Rectal smooth muscle tissue (tissue), 1 donor: ENCODE data around the gene GPC3.
"Not testable (repeated sequence)": the region's sequence is repeated elsewhere in the genome, so short reads cannot be mapped to it uniquely, and the experiment has no call there.

Experiments used
- H3K27ac ChIP-seq: one replicate; pipeline ENCODE4 v1.7.0; 2013; ENCODE audit warnings: low read depth, low read length, inconsistent platforms
- H3K27me3 ChIP-seq: one replicate; pipeline ENCODE4 v1.7.0; 2013; ENCODE audit warnings: low read length; ENCODE audit not compliant: control insufficient read depth, insufficient read depth
- H3K36me3 ChIP-seq: one replicate; pipeline ENCODE4 v1.7.0; 2013; ENCODE audit warnings: low read length; ENCODE audit not compliant: control insufficient read depth, insufficient read depth
- H3K4me1 ChIP-seq: one replicate; pipeline ENCODE4 v1.7.0; 2013; ENCODE audit warnings: low read length; ENCODE audit not compliant: control insufficient read depth, insufficient read depth
- H3K4me3 ChIP-seq: one replicate; pipeline ENCODE4 v1.7.0; 2013; ENCODE audit warnings: low read length
- H3K9ac ChIP-seq: one replicate; pipeline ENCODE4 v1.7.0; 2013; ENCODE audit warnings: low read length

The GPC3 gene

GRCh38 chrX:133792198-133792953 lies 193.0 kb downstream of the GPC3 start:
- Histone ChIP-seq H3K4me3 (no peak overlapping the region), H3K27ac (no peak overlapping the region), H3K27me3 (no peaks in the 10 kb centered on the region), H3K9ac (no peak overlapping the region), H3K36me3 (no peaks in the 10 kb centered on the region), H3K4me1 (no peaks in the 10 kb centered on the region)

DNA sequence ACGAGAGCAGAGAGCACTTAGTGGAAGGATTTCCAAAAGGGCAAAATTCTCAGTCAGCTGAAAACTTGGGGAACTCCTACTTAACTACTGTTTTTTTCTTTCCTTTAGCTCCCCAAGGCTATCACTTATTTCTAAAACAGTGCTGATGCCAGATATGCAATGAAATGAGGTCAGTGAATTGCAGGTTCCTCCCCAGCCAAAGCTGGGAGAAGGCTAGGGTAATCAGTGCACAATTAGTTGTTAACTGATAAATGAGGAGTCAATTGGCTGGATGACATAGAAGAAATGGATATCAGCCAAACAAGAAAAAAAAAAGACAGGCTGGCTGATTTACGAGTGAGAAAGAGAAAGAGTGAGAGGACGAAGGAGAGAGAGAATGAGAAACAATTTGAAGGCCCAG lies 195.6 kb downstream of the GPC3 start:
- H3K9ac ChIP-seq = no peak overlapping the region
- no peaks in the 10 kb centered on the region for H3K27me3 ChIP-seq
- H3K36me3 ChIP-seq = no peaks in the 10 kb centered on the region

GRCh38 chrX:133786382-133786781 lies 199.0 kb downstream of the GPC3 start:
- Histone ChIP-seq H3K9ac (no peak overlapping the region), H3K27me3 (no peaks in the 10 kb centered on the region), H3K27ac (no peak overlapping the region), H3K4me1 (no peaks in the 10 kb centered on the region), H3K36me3 (no peaks in the 10 kb centered on the region), H3K4me3 (no peak overlapping the region)

More for the DNA sequence above, 195.6 kb downstream of the GPC3 start:
- Histone ChIP-seq H3K4me3 (no peak overlapping the region), H3K27ac (no peak overlapping the region), H3K4me1 (no peaks in the 10 kb centered on the region)

DNA sequence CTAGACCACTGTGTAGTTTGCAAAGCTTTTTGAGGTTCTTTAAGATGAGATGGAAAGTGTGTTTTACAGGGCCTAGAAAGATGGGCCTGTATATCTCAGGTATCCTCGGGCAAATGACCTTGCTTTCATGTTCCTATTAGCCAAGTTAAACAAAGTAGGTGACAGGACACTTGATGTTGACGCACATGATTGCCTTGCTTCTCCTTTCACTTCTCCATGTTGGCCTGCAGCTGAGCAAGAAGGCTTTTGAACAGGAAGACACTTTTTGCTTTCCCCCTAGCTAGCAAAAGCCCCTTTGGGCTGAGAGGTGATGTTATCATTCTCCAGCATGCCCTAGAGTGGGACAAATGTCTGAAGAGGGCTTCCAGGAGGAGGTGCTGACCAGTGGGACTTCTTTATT lies 202.1 kb downstream of the GPC3 start:
- no peaks in the 10 kb centered on the region for H3K36me3 ChIP-seq
- no peak overlapping the region for H3K27ac ChIP-seq
- H3K4me3 ChIP-seq = no peak overlapping the region
- H3K4me1 ChIP-seq = no peaks in the 10 kb centered on the region
- H3K27me3 ChIP-seq = no peaks in the 10 kb centered on the region
- H3K9ac ChIP-seq = no peak overlapping the region

DNA sequence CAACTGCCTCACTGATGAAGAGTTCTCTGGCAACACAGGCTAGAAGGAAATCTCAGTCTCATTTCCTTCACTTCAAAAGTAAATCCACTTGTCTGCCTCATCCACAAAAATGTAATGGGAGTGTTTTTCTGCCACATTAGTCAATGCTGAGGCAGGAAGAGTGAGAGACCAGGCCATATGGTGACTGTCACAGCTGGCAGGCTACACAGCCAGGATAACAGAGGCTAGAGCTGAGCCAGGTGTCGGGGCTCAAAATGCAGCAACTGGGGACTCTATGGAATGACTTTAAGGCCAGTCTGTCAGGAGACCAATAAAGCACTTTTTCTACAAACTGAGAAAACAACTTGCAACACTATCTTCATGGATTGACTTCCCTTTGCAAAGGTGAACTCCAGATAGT lies 204.2 kb downstream of the GPC3 start:
- Histone ChIP-seq H3K36me3 (no peaks in the 10 kb centered on the region), H3K27ac (no peak overlapping the region), H3K4me3 (no peak overlapping the region), H3K9ac (no peak overlapping the region), H3K4me1 (no peaks in the 10 kb centered on the region), H3K27me3 (no peaks in the 10 kb centered on the region)

DNA sequence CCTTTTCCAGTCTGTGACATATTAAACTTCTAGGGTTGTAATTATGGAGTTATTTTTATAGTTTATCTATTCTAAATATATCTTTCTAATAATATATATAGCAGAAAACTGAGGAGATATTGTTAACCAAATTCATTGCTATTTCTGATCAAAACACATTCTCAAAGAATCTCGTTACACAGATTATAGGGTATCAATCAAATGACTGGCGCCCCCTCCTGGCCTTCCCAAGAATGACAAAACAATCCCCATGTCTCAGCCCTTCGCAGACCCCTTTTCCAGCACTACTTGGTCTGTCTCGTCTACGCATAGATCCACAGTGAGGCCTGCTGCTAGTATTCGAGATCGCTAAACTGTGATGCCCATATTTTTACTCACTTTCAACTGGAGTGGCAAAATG lies 209.3 kb downstream of the GPC3 start:
- Histone ChIP-seq H3K36me3 (no peaks in the 10 kb centered on the region), H3K27me3 (no peaks in the 10 kb centered on the region), H3K9ac (no peak overlapping the region), H3K4me3 (no peak overlapping the region), H3K27ac (no peak overlapping the region), H3K4me1 (no peaks in the 10 kb centered on the region)

DNA sequence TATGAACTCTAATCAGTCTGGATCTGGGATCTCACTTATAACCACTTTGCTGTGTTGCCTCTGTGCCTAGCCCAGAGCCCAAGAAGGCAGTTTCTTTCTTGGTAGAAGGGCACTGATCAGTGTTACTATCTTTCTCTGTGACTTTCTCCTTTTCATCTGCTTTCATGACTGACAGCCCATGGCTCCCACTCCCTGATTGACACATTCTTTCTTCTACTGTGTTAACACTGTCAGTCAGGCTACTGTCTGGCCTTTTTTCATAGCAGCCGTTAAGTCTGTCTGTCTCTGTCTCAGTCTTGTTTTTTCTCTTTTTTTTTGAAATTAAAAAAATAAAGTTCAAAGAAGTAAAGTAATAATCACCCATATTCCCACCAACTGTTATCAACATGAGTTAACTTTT lies 210.6 kb downstream of the GPC3 start:
- Histone ChIP-seq H3K36me3 (no peaks in the 10 kb centered on the region), H3K4me3 (no peak overlapping the region), H3K9ac (no peak overlapping the region), H3K4me1 (no peaks in the 10 kb centered on the region), H3K27me3 (no peaks in the 10 kb centered on the region), H3K27ac (no peak overlapping the region)

GRCh38 chrX:133771086-133771646 lies 214.2 kb downstream of the GPC3 start:
- Histone ChIP-seq H3K27me3 (no peaks in the 10 kb centered on the region), H3K4me3 (no peak overlapping the region), H3K36me3 (no peaks in the 10 kb centered on the region), H3K9ac (no peak overlapping the region), H3K4me1 (no peaks in the 10 kb centered on the region), H3K27ac (no peak overlapping the region)

- not testable (repeated sequence) for H3K27me3 ChIP-seq, H3K36me3 ChIP-seq, H3K4me3 ChIP-seq, H3K27ac ChIP-seq, H3K9ac ChIP-seq, H3K4me1 ChIP-seq
Observed at GRCh38 chrX:133762976-133763548, 222.3 kb downstream of the GPC3 start.

DNA sequence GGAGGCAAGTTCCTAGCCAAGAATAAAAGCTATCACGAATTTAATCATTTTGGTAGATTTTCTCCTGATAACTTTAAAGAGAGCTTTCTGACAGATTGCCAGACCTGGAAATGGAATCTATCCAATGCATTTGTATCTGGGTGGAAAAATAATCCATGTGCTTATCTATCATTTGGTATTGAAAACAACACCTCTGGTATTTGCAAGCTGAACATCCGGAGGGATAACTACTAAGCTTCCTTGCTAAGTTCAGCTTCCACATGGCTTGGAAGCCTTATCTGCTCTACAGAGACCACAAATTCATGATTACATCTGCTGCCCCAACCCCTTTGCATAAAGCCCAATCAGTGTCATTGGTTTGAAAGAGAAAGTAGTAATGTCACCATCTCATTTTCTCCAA lies 230.7 kb downstream of the GPC3 start:
- H3K27ac ChIP-seq = no peak overlapping the region
- H3K27me3 ChIP-seq = no peaks in the 10 kb centered on the region
- no peak overlapping the region for H3K9ac ChIP-seq
- no peak overlapping the region for H3K4me3 ChIP-seq
- H3K36me3 ChIP-seq = no peaks in the 10 kb centered on the region
- H3K4me1 ChIP-seq = no peaks in the 10 kb centered on the region

DNA sequence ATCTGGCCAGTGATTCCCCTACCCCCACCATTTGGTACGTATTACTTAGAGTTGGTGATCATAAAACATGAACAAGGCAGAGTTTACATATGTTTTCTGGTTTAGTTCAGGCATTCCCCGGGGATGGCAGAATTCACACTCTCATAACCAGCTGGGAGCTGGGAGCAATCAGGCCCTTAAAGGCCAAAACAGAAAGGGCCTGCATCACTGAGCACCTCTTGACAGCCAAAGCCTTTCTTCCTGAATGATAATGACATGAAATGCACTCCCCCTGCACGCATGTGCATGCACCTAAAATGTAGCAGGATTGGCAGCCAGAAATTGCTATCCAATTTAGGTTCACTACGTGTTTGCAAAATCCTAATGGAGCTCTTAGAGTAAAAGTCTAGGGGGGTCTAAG lies 235.4 kb downstream of the GPC3 start:
- H3K27ac ChIP-seq = no peak overlapping the region
- H3K36me3 ChIP-seq = no peaks in the 10 kb centered on the region
- H3K4me1 ChIP-seq = no peaks in the 10 kb centered on the region
- H3K4me3 ChIP-seq = no peak overlapping the region
- H3K9ac ChIP-seq = no peak overlapping the region
- peaks cover 2% of the 10 kb centered on the region for H3K27me3 ChIP-seq

- no peak overlapping the region for H3K9ac ChIP-seq
- H3K4me1 ChIP-seq = no peaks in the 10 kb centered on the region
- no peak overlapping the region for H3K4me3 ChIP-seq
- H3K27me3 ChIP-seq = peaks cover 2% of the 10 kb centered on the region
- no peak overlapping the region for H3K27ac ChIP-seq
- no peaks in the 10 kb centered on the region for H3K36me3 ChIP-seq
Observed at GRCh38 chrX:133749370-133749769, 236.0 kb downstream of the GPC3 start.

DNA sequence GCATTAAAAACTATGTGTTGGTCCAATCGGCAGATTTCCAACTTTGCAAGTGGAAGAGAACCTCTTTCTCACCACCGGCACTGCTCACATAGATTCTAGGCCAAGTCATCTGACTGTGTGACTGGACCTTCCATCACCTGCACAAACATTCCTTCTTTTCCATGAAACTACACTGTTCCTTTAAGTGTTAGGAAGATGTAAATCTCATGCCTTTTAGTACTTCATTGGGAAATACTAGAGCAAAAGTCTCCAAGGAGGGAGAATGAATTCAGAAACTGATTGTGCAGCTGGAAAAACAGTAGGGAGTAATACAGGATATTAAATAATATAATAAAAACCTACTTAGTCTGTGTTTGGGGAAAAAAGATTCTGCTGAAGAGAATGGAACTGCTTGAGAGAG lies 238.2 kb downstream of the GPC3 start:
- Histone ChIP-seq H3K27me3 (peaks cover 2% of the 10 kb centered on the region), H3K4me1 (no peaks in the 10 kb centered on the region), H3K9ac (no peak overlapping the region), H3K36me3 (no peaks in the 10 kb centered on the region), H3K4me3 (no peak overlapping the region), H3K27ac (no peak overlapping the region)
